ENCODE data around the gene ARNT2.
"Not testable (repeated sequence)": the region's sequence is repeated elsewhere in the genome, so short reads cannot be mapped to it uniquely, and the experiment has no call there.

The ARNT2 gene

GRCh38 chr15:80618685-80619400, 214.7 kb downstream of the ARNT2 start:
- no peak for DNase-seq (ENCODE audit: low spot score)

- DNase-seq (ENCODE audit: low spot score), result no peak
These were observed 215.5 kb downstream of the ARNT2 start for GRCh38 chr15:80619680-80620079.

- DNase-seq (ENCODE audit: low spot score), result no peak
These were observed 216.0 kb downstream of the ARNT2 start for GRCh38 chr15:80620141-80620540.

DNA sequence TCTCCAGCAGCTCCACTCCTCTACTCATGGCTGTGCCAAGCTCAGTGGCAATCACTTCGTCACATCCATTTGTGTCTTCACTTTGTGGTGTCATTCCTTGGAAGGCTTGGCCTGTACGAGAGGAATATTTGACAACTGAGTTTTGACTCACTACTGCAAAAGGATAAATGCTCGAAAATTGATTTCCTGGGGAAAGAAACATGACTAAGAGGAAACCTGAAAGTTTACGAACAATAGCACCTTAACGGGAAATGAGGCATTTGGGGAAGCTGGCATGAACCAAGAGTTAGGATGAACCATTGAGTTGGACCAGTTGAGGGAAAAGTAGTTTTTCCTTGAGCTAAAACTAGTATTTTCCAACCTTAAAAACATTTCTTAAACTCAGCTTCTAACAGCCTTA, 216.7 kb downstream of the ARNT2 start:
- DNase-seq (ENCODE audit: low spot score), result no peak

DNA sequence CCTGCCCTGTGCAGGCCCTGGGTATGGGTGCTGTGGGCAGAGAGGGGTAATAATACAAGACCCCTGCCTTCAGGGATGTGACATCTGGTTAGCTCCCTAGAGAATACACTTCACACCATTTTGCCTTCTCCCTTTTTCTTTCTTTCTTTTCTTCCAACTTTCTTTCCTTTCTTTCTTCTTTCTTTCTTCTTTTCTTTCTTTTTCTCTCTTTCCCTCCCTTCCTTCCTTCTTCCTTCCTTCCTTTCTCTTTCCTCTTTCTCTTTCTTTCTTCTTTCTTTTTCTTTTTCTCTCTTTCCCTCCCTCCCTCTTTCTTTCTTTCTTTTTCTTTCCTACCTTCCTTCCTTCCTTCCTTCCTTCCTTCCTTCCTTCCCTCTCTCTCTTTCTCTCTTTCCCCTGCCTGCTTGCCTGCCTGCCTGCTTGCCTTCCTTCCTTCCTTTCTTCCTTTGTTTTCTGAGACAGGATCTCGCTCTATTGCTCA, 222.5 kb downstream of the ARNT2 start:
- no peak for DNase-seq (ENCODE audit: low spot score)

DNA sequence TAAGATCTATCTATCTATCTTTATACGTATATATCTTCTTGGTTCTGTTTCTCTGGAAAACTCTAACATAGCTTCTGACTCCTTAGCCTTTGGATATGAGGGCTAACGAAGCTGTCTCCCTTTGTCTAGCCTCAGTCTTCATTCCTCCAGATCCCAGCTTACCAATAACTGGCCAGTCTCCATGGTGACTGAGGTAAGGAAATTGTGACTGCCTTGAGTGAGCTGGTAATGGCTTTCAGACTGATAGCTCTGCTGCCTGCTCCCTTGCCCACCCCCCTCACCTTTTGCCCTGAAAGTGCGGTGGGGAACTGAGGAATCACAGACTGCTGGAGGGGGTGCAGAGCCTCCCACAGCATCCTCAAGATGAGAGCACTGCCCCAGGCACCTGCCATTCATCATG, 225.2 kb downstream of the ARNT2 start:
- no peak for DNase-seq (ENCODE audit: low spot score)

DNA sequence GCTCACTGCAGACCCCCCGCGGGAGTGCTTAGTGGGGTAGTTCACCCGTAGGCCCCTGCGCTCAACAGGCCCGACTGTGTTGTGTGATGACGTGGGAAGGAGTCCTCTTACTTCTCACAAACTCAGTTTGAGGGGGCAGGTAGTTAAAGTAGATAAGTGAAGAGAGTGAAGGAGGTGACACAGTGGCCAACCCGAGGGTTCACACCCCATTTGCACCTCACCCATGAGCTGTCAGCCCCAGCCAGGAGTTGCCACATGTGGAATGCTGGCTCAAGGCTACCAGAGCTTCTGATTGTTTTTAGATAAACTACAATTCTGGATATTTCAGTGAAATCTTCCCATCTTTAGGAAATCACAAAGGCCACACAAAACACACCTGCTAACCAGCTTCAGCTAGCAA, 226.8 kb downstream of the ARNT2 start:
- DNase-seq (ENCODE audit: low spot score), result no peak

DNA sequence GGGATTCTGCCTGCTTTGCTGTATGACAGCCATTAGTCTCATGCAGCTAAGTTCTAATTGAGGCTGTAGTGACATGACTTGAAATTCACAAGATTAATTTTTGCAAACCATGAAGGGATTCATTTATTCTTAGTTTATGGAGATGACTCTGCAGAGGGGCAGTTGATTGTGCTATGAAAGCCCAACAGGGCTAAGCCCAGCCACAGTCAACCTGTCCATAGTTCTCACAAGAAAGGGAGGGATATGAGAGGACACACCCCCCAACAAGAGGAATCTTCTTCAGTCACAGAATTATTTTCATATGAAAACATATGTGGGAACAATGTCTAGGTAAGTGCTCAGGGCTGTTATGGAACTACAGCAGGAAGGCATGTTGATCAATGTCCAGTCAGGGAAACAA, 229.0 kb downstream of the ARNT2 start:
- DNase-seq (ENCODE audit: low spot score), result no peak

- no peak for DNase-seq (ENCODE audit: low spot score)
These were observed 231.8 kb downstream of the ARNT2 start for GRCh38 chr15:80635953-80636352.

- DNase-seq (ENCODE audit: low spot score), result no peak
These were observed 232.5 kb downstream of the ARNT2 start for GRCh38 chr15:80636675-80637074.

- no peak for DNase-seq (ENCODE audit: low spot score)
These were observed 233.6 kb downstream of the ARNT2 start for GRCh38 chr15:80637747-80638146.

- DNase-seq (ENCODE audit: low spot score), result no peak
These were observed 234.5 kb downstream of the ARNT2 start for GRCh38 chr15:80638553-80639167.

DNA sequence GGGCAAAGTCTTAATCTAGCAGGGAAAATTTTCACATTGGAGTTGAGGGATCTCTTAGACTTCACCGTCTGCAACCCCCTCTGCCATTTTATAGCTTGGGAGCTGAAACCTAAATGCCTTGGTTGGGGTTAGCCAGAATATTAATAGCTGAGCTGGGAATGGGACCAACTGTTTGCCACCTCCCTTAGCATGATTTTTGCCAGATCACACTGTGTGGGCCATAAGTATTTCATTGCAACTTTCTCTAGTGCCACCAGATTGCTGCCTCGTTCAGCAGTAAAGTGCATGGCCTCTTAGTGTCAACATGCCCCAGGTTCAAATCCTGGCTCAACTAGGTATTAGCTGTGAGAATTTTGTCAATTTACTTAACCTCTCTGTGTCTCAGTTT, 235.0 kb downstream of the ARNT2 start:
- no peak for DNase-seq (ENCODE audit: low spot score)

GRCh38 chr15:80640531-80641121, 236.4 kb downstream of the ARNT2 start:
- no peak for DNase-seq (ENCODE audit: low spot score)

DNA sequence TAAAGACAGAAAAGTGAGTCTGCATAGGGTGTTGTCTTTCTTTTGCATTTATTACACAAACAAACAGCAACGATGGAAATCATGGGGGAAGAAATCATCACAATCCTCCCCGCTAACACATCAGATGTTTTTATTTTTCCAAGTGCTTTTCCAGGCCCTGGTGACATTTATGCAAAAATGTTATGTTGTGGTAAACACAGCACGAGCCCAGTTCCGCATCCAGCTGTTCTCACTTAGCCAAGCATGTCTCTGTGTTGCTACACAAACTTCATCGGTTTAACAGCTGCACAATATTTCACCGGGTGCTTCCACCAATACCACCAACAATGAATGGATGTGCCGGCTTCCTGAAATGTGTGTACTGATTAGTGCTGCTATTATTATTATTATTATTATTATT, 237.2 kb downstream of the ARNT2 start:
- no peak for DNase-seq (ENCODE audit: low spot score)

DNA sequence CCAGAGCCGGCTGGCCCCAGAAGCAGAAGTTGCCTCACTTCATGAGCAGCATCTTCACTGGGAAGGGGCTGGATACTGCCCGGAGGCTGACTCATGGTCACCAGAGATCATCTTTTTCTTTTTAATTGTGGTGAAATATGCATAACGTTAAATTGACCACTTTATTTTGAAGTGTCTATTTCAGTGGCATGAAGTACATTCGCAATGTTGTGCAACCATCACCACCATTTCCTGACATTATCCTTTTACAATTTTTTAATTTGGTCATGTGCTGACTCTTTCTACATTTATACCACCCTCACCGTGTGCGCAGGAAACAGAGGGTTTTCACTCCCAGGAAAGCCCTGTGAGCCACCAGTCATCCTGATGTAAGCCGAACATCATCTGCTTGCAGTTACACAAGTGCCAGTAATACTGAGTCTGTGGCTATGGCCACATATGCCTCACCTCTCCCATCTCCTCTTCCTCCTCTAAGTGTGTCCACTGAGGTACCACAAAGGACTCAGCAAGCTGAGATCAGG, 239.3 kb downstream of the ARNT2 start:
- no peak for DNase-seq (ENCODE audit: low spot score)

DNA sequence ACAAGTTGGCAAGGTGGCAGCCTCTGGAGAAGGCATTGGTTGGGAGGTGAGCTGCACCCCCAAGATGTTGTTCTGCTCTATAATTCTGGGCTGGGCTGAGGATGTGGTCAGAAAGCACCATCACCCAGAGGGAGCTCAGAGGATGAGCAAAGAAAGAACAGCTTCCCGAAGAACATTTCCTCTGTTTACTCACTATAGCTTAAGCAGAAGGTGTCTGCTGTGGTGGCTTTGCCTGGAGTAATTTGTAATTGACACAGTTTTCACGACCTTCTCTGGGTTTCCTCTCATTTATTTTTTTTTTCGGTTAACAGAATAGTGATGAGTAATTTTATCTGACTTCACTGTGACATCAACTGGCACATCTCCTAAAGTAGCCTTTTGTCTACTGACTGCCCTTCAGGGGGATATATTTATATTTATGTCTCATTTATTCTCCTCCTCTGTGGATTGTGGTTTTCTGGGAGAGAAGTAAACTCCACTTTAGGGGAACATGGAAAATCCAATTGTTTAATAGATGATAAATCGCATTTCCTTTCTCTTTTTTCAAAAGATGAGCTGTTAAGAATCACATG, 241.4 kb downstream of the ARNT2 start:
- no peak for DNase-seq (ENCODE audit: low spot score)

DNA sequence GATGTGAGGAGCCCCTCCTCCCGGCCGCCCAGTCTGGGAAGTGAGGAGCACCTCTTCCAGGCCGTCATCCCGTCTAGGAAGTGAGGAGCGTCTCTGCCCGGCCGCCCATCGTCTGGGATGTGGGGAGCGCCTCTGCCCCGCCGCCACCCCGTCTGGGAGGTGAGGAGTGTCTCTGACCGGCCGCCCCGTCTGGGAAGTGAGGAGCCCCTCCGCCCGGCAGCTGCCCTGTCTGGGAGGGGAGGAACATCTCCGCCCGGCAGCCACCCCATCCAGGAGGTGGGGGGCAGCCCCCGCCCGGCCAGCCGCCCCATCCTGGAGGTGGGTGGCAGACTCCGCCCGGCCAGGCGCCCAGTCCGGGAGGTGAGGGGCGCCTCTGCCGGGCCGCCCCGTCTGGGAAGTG, 243.2 kb downstream of the ARNT2 start:
- DNase-seq (ENCODE audit: low spot score), result not testable (repeated sequence)

Measured in hepatic stellate cell (primary cell).